ENCODE results near the gene DSE. TPM values are rescaled to one million over a fixed set of nuclear protein-coding genes. Genes with fewer than 3 reads are reported as not detected.

Gene DSE
- total RNA-seq, 1 donor from 2014 or later: 3.1 TPM

DNA sequence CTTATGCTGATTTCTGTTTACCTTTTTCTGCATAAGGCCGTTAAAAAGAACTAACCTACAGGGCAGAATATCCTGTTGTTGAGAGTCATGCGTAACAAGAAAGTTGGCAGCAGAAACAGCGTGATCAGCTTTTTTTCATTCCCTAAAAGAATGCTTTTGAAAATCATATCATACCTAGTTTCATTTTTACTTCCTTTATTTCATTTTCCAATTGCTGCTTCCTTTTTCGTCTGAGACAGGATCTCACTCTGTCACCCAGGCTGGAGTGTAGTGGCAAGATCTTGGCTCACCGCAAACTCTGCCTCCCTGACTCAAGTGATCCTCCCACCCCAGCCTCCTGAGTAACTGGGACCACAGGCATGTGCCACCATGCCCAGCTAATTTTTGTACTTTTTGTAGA lies 94.5 kb downstream of the DSE start:
- H3K4me1 Mint-ChIP-seq (ENCODE audit: low read depth): peaks cover 68% of the 10 kb centered on the region
- peaks cover 1% of the 10 kb centered on the region for H3K27me3 Mint-ChIP-seq (ENCODE audit: insufficient read depth)
- intact Hi-C loops (cut with micrococcal nuclease): no loop called here
- peaks cover 17% of the 10 kb centered on the region for H3K36me3 Mint-ChIP-seq (ENCODE audit: low read depth)
- H3K27ac Mint-ChIP-seq: peak overlapping the region; percentile 21
- no peaks in the 10 kb centered on the region for H3K9me3 Mint-ChIP-seq
- peak overlapping the region; percentile 71 for H3K4me3 Mint-ChIP-seq
- no peak for DNase-seq (ENCODE audit: low spot score)

DNA sequence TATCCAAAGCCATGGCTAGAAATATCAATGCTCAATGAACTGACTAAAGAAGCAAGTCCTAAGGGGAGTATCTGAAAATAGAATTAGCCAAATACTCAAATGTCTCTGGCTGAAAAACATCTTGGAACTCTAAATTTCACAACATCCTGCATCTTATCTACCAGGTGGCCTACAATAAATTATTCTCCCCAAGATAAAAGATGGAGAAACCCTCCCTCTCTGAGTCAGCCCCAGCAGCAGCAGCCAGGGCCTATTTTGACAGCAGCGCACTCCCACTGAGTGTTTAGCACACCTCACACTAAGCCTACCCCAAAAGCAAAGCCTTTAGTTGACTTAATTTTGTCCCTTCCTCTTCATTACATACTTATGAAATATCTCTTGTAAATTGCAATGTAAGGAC lies 96.3 kb downstream of the DSE start:
- no peak for DNase-seq (ENCODE audit: low spot score)
- Mint-ChIP-seq H3K36me3 (ENCODE audit: low read depth) (peaks cover 16% of the 10 kb centered on the region), H3K4me1 (ENCODE audit: low read depth) (peaks cover 51% of the 10 kb centered on the region), H3K9me3 (no peaks in the 10 kb centered on the region), H3K4me3 (no peak overlapping the region), H3K27ac (peak overlapping the region; percentile 50), H3K27me3 (ENCODE audit: insufficient read depth) (no peaks in the 10 kb centered on the region)
- intact Hi-C loops (cut with micrococcal nuclease): no loop called here

- Mint-ChIP-seq H3K27me3 (ENCODE audit: insufficient read depth) (no peaks in the 10 kb centered on the region), H3K4me3 (no peak overlapping the region), H3K36me3 (ENCODE audit: low read depth) (peaks cover 16% of the 10 kb centered on the region), H3K27ac (no peak overlapping the region), H3K4me1 (ENCODE audit: low read depth) (peaks cover 49% of the 10 kb centered on the region), H3K9me3 (no peaks in the 10 kb centered on the region)
- no peak for DNase-seq (ENCODE audit: low spot score)
- intact Hi-C loops (cut with micrococcal nuclease): no loop called here
Measured at GRCh38 chr6:116467514-116467913, 96.8 kb downstream of the DSE start.

- Mint-ChIP-seq H3K4me3 (no peak overlapping the region), H3K36me3 (ENCODE audit: low read depth) (peaks cover 13% of the 10 kb centered on the region), H3K4me1 (ENCODE audit: low read depth) (peaks cover 41% of the 10 kb centered on the region), H3K27ac (no peak overlapping the region), H3K27me3 (ENCODE audit: insufficient read depth) (peaks cover under 1% of the 10 kb centered on the region), H3K9me3 (no peaks in the 10 kb centered on the region)
- intact Hi-C loops (cut with micrococcal nuclease): no loop called here
- no peak for DNase-seq (ENCODE audit: low spot score)
Measured at GRCh38 chr6:116468293-116468692, 97.5 kb downstream of the DSE start.

DNA sequence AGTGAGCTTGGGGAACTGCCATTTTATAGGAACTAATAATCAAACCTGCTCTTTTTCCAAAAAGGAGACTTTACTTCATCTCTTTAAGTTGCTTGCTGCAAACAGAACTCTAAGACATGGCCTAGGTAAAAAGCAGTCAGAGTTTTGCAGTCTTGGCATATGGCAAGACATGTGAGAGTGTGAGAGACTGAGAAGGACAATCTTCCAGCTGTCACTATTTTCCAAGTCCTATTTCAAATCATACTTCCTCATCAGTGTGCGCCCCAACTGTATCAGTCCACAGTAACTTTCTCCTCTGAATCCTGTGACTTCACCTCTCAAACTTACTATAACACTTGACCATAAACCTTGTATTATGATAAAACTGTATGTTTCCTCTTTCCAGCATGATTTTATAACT lies 100.8 kb downstream of the DSE start:
- peaks cover 40% of the 10 kb centered on the region for H3K4me1 Mint-ChIP-seq (ENCODE audit: low read depth)
- peaks cover 3% of the 10 kb centered on the region for H3K27me3 Mint-ChIP-seq (ENCODE audit: insufficient read depth)
- H3K9me3 Mint-ChIP-seq: no peaks in the 10 kb centered on the region
- peaks cover 2% of the 10 kb centered on the region for H3K36me3 Mint-ChIP-seq (ENCODE audit: low read depth)
- no peak overlapping the region for H3K4me3 Mint-ChIP-seq
- H3K27ac Mint-ChIP-seq: no peak overlapping the region
- intact Hi-C loops (cut with micrococcal nuclease): no loop called here
- no peak for DNase-seq (ENCODE audit: low spot score)

DNA sequence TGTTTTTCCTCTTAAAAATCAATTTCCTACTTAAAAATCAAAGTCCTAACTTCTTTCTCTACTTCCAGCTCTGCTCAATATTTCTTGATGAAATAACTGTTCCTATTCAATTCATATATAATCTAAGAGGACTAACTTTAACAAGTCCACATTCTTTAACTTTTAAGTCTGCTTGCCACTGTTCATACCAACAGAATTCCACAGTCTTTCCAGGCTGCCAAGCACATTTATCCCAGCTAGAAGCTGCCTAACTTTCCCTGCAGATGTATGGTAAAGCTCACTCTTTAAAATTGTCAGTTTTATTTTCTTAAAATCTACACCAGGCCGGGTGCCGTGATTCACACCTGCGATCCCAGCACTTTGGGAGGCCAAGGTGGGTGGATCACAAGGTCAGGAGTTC lies 102.0 kb downstream of the DSE start:
- no peak overlapping the region for H3K27ac Mint-ChIP-seq
- peaks cover 1% of the 10 kb centered on the region for H3K36me3 Mint-ChIP-seq (ENCODE audit: low read depth)
- no peak overlapping the region for H3K4me3 Mint-ChIP-seq
- intact Hi-C loops (cut with micrococcal nuclease): no loop called here
- DNase-seq (ENCODE audit: low spot score): no peak
- H3K4me1 Mint-ChIP-seq (ENCODE audit: low read depth): peaks cover 36% of the 10 kb centered on the region
- peaks cover 3% of the 10 kb centered on the region for H3K27me3 Mint-ChIP-seq (ENCODE audit: insufficient read depth)
- H3K9me3 Mint-ChIP-seq: peaks cover 4% of the 10 kb centered on the region

GRCh38 chr6:116475141-116475540 lies 104.4 kb downstream of the DSE start:
- Mint-ChIP-seq H3K36me3 (ENCODE audit: low read depth) (peaks cover 4% of the 10 kb centered on the region), H3K4me1 (ENCODE audit: low read depth) (peaks cover 31% of the 10 kb centered on the region), H3K9me3 (peaks cover 7% of the 10 kb centered on the region), H3K27ac (no peak overlapping the region), H3K27me3 (ENCODE audit: insufficient read depth) (peaks cover 8% of the 10 kb centered on the region), H3K4me3 (no peak overlapping the region)
- DNase-seq (ENCODE audit: low spot score): no peak
- intact Hi-C loops (cut with micrococcal nuclease): loop anchor here (5.0 kb wide), 1 partner anchor 192 kb away; the partner anchor contains the start of gene ZUP1

GRCh38 chr6:116476002-116476678 lies 105.4 kb downstream of the DSE start:
- peaks cover 7% of the 10 kb centered on the region for H3K9me3 Mint-ChIP-seq
- H3K27me3 Mint-ChIP-seq (ENCODE audit: insufficient read depth): peaks cover 11% of the 10 kb centered on the region
- peak overlapping the region; percentile 7 for H3K4me3 Mint-ChIP-seq
- H3K36me3 Mint-ChIP-seq (ENCODE audit: low read depth): peaks cover 4% of the 10 kb centered on the region
- DNase-seq (ENCODE audit: low spot score): peak; percentile 54
- intact Hi-C loops (cut with micrococcal nuclease): loop anchor here (1.0 to 5.0 kb wide), 5 partner anchors 14 to 191 kb away; partner anchors contain the start of genes DSE and ZUP1
- H3K27ac Mint-ChIP-seq: peak overlapping the region; percentile 69
- peaks cover 31% of the 10 kb centered on the region for H3K4me1 Mint-ChIP-seq (ENCODE audit: low read depth)

DNA sequence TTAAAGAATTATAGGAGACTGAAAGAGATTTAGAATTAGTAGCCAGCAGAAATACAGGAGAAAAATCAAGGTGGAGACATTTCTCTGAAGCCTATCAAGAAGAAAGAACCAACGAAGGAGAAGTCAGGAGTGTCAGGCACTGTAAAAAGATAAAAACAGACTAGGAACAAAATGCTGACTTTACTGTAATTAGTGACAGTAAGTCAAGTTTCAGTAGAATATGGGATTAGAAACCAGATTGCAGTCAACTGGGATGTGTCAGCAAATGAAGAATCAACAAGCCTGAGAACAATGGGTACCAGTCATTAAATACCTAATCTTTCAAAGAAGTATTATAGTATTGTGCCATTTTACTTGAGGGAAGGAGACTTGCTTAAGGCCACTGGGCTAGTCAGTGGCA lies 112.0 kb downstream of the DSE start:
- DNase-seq (ENCODE audit: low spot score): no peak
- no peaks in the 10 kb centered on the region for H3K4me1 Mint-ChIP-seq (ENCODE audit: low read depth)
- H3K36me3 Mint-ChIP-seq (ENCODE audit: low read depth): peaks cover 6% of the 10 kb centered on the region
- H3K27ac Mint-ChIP-seq: no peak overlapping the region
- no peak overlapping the region for H3K4me3 Mint-ChIP-seq
- H3K9me3 Mint-ChIP-seq: peaks cover 3% of the 10 kb centered on the region
- H3K27me3 Mint-ChIP-seq (ENCODE audit: insufficient read depth): peaks cover 42% of the 10 kb centered on the region
- intact Hi-C loops (cut with micrococcal nuclease): no loop called here

DNA sequence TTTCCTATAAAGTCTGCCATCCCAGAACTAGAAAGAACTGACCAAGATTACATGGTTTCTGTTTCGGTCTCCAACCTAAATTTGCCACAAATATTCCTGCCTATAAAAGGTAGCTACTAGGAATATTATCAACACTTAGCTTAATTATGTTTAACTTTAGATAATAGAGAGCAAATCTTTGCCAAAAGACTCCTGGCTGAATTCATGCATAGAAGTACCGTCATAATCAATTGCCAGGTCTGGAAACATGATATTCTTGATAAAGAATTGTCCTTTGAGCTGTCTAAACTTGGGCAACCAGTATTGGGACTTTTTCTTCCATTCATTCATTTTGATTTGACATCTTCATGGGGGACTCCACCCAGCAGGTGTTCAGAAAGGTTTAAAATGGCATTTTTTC lies 112.9 kb downstream of the DSE start:
- Mint-ChIP-seq H3K27ac (no peak overlapping the region), H3K4me3 (no peak overlapping the region), H3K27me3 (ENCODE audit: insufficient read depth) (peaks cover 44% of the 10 kb centered on the region), H3K36me3 (ENCODE audit: low read depth) (peaks cover 4% of the 10 kb centered on the region), H3K9me3 (peaks cover 1% of the 10 kb centered on the region), H3K4me1 (ENCODE audit: low read depth) (no peaks in the 10 kb centered on the region)
- no peak for DNase-seq (ENCODE audit: low spot score)
- intact Hi-C loops (cut with micrococcal nuclease): no loop called here

DNA sequence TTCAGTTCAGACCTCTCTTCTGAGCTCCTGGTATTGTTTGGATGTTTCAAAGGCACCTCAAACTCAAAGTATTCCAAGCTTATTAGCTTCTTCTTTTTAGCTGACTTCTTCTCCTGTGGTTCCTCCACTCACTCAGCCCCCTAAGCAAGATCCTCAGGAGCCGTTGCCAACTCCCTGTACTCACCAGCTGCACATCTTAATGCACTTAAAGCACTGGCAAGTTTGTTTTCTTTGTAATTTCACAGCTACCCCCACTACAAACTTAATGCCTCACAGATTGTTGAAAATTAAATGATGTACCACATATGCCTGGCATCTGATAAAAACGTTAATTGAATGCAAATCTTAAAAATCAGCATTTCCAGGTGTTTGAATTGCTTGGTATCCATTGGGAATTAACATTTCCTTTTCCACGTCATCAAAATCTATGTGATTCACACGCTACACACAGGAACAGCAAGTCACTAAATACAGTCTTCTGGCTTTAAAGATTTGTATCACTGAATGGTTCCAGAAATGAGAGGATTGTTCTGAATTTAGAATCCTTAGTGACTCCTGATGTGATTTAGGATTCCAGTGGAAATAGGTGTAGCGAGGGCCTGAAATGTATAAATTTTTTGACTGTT lies 114.9 kb downstream of the DSE start:
- Mint-ChIP-seq H3K36me3 (ENCODE audit: low read depth) (peaks cover 4% of the 10 kb centered on the region), H3K4me3 (no peak overlapping the region), H3K4me1 (ENCODE audit: low read depth) (no peaks in the 10 kb centered on the region), H3K27ac (no peak overlapping the region), H3K9me3 (peaks cover 4% of the 10 kb centered on the region), H3K27me3 (ENCODE audit: insufficient read depth) (peaks cover 51% of the 10 kb centered on the region)
- intact Hi-C loops (cut with micrococcal nuclease): no loop called here
- DNase-seq (ENCODE audit: low spot score): no peak

DNA sequence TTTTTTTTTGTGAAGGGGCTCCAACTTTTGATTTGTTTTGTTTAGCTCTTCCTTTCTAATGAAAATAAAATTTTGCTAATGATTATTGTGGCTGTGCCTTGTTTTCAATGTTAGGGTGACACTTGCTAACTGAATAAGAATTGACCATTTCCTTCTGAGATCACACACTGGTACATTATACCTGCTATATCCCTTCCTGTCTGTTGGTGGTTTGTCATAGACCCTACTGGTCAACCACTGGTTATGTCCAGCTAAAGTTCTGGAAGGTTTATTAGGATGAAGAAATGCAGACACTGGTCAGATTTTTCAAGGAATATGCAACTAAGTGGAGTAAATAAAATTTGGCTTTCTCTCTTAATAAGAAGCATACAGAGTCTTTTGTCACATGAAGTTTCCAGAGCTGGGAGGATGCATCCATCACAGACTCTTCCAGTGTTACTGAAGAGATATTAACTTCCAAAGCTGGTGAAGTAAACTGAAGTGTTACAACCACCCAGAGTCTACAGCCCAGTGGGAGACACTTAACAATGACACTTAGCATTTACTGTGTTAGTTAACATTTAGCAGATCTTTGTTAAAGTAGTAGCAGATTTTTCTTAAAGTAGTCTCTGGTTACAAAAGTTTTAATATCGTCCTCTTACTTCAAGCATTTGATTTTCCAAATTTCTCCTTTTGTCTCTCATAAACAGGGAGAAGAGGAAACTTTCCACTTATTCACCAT lies 121.0 kb downstream of the DSE start:
- DNase-seq (ENCODE audit: low spot score): no peak
- Mint-ChIP-seq H3K4me3 (no peak overlapping the region), H3K9me3 (peaks cover 4% of the 10 kb centered on the region), H3K27me3 (ENCODE audit: insufficient read depth) (peaks cover 22% of the 10 kb centered on the region), H3K36me3 (ENCODE audit: low read depth) (peaks cover 1% of the 10 kb centered on the region), H3K27ac (no peak overlapping the region), H3K4me1 (ENCODE audit: low read depth) (no peaks in the 10 kb centered on the region)
- intact Hi-C loops (cut with micrococcal nuclease): no loop called here

All from activated T-helper 1 cell treated with anti-CD3 and anti-CD28 coated beads, Interleukin-12 subunit alpha, Interleukin-12 subunit beta, Interleukin-2, Interleukin-4 antibody, amounts not matched to agents 30 ng/mL and 10 ng/mL and 1 ng/mL, durations not matched to agents 14 hours and 24 hours and 36 hours (primary cell).